OCI-M2 (cell line): ENCODE data around the gene ME3.

Experiments
- DNase-seq: peaks from one replicate; lab custom pipeline; 2025; ENCODE audit not compliant: unreplicated experiment; lab: John Stamatoyannopoulos, UW

The ME3 gene

GRCh38 chr11:86469491-86470388 lies 202.7 kb downstream of the ME3 start:
- DNase-seq, result no peak

- DNase-seq, result no peak
Observed at GRCh38 chr11:86468169-86468568, 204.2 kb downstream of the ME3 start.

GRCh38 chr11:86464509-86465221 lies 207.8 kb downstream of the ME3 start:
- DNase-seq, result no peak

GRCh38 chr11:86463955-86464354 lies 208.5 kb downstream of the ME3 start:
- DNase-seq, result no peak

- no peak for DNase-seq
Observed at GRCh38 chr11:86463120-86463519, 209.3 kb downstream of the ME3 start.

- no peak for DNase-seq
Observed at GRCh38 chr11:86461892-86462291, 210.5 kb downstream of the ME3 start.

GRCh38 chr11:86460461-86461385 lies 211.7 kb downstream of the ME3 start:
- DNase-seq, result no peak

GRCh38 chr11:86459682-86460460 lies 212.5 kb downstream of the ME3 start:
- DNase-seq, result no peak

- DNase-seq, result no peak
Observed at GRCh38 chr11:86459002-86459385, 213.4 kb downstream of the ME3 start.

GRCh38 chr11:86458294-86459001 lies 214.0 kb downstream of the ME3 start:
- no peak for DNase-seq

- peak; percentile 47 for DNase-seq
Observed at GRCh38 chr11:86456075-86456939, 216.1 kb downstream of the ME3 start.

- DNase-seq, result no peak
Observed at GRCh38 chr11:86453290-86454030, 219.0 kb downstream of the ME3 start.

GRCh38 chr11:86449993-86450629 lies 222.3 kb downstream of the ME3 start:
- no peak for DNase-seq

GRCh38 chr11:86447763-86448480 lies 224.5 kb downstream of the ME3 start:
- DNase-seq, result no peak

GRCh38 chr11:86446924-86447285 lies 225.5 kb downstream of the ME3 start:
- no peak for DNase-seq

- DNase-seq, result no peak
Observed at GRCh38 chr11:86446163-86446923, 226.1 kb downstream of the ME3 start.
